GM18517 (cell line): ENCODE measurements around the gene FKBP9.

Source experiments
- ATAC-seq: cut with Tn5 transposase; IDR thresholded peaks from one replicate; pipeline ENCODE4 v1.9.1; 2021; ENCODE audit warnings: mild to moderate bottlenecking, moderate library complexity; ENCODE audit not compliant: unreplicated experiment

Gene FKBP9

GRCh38 chr7:33054261-33054964 lies 97.2 kb downstream of the FKBP9 start:
- ATAC-seq: no peak

DNA sequence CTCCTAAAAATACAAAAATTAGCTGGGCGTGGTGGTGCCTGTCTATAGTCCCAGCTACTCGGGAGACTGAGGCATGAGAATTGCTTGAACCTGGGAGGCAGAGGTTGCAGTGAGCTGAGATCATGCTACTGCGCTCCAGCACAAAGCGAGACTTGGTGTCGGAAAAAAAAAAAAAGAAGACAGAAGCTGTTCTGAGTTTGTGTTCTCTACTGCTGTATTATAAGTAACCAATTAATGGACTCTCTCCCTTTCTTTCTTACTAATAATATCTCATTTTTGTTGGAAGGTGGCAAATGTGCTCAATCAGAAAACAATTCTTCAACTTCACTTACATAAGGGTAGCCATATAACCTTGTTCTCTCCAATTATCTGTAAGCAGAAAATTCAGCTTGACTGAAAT lies 97.9 kb downstream of the FKBP9 start:
- ATAC-seq: no peak
